Ecto neural progenitor cell (in vitro differentiated cells): ENCODE data around the gene MED27.

Experiments
- DNase-seq: peaks from one replicate; pipeline ENCODE4 v3.0.0-alpha.2; 2018; ENCODE audit warnings: low spot score

Gene MED27

DNA sequence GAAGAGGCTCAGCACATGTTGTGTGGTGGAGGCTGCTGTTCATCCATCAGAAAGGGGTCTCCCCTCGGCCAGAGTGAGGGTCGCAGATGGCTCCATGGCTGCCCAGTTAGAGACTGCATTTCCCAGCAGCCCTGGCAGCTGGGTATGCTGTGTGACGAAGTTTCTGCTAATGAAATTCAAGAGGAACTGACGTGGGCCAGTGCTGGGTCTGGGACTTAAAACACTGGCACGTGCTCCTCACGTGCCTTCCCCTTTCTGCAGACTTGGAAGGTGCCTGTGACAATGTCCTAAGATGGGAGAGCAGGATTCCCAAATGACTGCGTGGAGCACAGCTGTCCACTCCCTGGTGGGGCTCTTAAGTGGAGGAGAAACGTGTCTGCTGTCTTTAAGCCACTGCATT, 225.3 kb downstream of the MED27 start:
- no peak for DNase-seq

GRCh38 chr9:131853434-131853833, 226.2 kb downstream of the MED27 start:
- no peak for DNase-seq

DNA sequence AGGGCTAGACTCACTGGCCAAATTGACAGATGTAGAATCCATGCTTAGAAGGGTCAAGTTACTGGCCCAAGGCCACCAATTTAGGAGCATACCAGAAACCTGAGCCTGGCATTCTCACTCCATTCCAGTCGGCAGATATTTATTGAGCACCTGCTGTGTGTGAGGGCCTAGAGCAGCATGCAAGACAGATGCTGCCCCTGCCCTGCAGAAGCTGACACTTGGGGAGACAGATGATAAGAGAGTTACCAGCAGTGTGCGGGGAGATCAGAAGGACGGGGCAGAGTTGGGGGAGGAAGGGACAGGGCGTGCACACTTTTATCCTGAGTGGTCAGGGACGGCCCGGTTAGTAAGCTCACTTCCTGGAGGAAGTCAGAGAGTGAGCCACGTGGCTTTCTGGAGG, 228.3 kb downstream of the MED27 start:
- DNase-seq = no peak

GRCh38 chr9:131849391-131849790, 230.3 kb downstream of the MED27 start:
- DNase-seq = no peak

GRCh38 chr9:131848570-131849160, 231.0 kb downstream of the MED27 start:
- no peak for DNase-seq

DNA sequence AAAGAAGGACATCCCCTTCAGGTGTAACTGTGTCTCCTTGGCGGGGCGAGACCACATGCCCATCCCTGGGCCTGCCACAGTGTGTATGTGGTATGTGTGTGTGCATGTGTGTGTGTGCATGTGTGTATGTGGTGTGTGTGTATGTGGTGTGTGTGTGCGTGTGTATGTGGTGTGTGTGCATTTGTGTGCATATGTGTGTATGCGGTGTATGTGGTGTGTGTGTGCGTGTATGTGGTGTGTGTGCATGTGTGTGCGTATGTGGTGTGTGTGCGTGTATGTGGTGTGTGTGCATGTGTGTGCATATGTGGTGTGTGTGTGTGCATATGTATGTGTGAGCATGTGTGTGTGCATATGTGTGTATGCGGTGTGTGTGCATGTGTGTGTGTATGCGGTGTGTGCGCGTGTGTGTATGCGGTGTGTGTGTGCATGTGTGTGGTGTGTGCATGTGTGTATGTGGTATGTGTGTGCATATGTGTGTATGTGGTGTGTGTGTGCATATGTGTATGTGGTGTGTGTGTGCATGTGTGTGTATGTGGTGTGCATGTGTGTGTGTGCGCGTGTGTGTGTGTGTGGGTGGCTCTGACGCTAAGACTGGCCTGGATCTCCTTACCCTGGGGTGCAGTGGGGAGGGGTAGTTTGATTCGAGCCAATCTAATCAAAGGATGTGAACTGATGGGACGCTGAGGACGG, 231.9 kb downstream of the MED27 start:
- no peak for DNase-seq

GRCh38 chr9:131845305-131846298, 234.1 kb downstream of the MED27 start:
- no peak for DNase-seq

GRCh38 chr9:131844745-131845118, 234.9 kb downstream of the MED27 start:
- no peak for DNase-seq

DNA sequence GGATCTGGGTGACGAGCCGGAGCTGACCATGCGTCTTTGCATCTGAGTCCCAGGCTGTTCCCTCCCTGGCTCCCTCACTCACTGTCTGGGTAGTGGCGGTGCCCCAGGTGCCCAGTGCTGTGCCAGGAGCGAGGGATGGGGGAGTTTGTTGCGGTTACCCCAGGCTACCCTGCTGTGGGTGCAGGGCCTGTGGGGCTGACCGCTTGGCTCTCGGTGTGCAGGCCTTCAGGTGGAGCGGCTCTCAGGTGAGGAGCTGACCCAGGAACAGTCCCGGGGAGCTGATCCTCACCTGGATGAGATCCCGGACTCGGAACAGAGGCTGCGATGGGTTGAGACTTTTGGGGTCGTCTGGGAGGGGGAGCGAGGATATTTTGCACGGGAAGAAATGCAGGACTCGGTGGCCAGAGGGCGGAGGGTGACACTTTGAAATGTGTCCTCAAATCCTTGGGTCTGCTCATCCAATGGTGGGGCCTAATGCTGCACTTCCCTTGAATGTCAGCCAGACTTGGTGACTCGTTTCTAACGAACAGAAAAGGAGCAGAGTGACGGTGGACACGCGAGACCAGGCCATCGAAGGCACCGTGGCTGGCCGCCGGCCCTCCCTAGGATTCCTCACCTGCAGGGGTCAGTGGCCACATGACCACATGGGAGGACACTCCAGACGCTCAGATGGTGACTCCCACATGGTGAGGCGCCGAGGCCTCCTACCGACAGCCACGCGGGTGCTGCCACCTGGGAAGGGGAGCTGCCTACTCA, 235.5 kb downstream of the MED27 start:
- no peak for DNase-seq

DNA sequence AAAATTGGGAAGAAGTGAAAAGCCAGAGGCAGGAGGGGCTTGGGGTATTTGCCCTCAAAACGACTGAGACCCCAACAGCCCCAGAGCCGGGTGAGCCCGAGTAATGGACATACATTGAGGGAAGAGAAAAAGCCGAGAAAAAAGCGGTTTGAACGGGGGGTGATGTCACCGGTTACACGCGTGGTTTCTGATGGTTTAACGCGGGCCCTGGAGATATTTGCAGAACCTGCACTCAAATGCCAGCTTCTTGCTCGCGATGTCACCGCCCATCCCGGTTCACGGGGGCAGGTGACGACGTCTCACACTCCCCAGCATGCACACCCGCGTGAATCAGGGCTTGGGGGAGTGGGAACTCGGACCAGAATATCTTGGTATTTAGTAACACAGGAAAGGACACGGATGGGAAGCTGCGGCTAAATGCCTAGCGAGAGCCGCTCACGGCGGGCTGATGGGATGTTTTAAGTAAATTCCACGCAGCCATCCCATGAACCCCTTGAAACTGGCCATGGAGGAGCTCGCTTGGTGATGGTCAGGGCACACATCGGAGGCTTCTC, 237.8 kb downstream of the MED27 start:
- DNase-seq = no peak

DNA sequence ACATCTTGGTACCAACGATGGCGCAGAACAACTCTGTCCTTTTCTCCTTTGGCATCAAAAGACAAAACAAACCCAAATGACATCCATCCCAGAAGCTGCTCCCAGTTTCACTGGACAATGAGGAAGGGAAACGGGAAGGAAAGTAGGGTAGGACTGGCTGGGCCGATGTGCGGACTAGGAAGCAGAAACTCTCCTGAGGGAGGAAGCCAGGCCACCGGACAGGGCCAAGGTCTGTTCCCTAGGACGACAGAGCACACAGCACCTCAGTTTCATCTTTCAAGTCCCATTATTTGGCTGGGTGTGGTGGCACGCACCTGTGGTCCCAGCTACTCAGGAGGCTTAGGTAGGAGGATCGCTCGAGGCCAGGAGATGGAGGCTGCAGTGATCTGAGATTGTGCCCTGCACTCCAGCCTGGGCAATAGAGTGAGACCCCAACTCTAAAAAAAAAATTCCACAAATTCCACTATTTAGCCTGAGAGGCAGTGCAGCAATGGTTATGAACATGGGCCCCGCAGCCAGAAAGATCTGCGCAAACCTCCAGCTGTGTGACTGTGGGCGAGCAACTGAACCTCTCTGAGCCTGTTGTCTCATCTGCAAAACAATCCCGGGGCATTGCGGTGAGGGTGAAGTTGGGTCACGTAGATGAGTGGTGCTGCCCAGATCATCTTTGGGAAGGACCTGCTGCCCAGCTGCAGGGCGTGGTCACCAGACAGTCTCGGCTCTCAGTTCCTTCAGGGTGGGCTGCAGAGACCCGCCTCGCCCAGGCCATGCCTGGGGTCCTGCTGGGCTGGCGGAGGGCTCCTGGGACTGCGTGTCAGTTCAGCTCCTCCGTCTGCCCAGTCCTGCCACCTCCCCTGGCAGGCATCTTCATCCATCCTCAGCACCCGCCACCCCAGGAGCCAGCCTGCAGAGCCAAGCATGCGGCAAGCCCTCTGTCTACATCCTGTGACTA, 238.6 kb downstream of the MED27 start:
- DNase-seq = no peak

- no peak for DNase-seq
Observed at GRCh38 chr9:131840220-131840619, 239.4 kb downstream of the MED27 start.

GRCh38 chr9:131839281-131840084, 240.2 kb downstream of the MED27 start:
- DNase-seq = no peak

DNA sequence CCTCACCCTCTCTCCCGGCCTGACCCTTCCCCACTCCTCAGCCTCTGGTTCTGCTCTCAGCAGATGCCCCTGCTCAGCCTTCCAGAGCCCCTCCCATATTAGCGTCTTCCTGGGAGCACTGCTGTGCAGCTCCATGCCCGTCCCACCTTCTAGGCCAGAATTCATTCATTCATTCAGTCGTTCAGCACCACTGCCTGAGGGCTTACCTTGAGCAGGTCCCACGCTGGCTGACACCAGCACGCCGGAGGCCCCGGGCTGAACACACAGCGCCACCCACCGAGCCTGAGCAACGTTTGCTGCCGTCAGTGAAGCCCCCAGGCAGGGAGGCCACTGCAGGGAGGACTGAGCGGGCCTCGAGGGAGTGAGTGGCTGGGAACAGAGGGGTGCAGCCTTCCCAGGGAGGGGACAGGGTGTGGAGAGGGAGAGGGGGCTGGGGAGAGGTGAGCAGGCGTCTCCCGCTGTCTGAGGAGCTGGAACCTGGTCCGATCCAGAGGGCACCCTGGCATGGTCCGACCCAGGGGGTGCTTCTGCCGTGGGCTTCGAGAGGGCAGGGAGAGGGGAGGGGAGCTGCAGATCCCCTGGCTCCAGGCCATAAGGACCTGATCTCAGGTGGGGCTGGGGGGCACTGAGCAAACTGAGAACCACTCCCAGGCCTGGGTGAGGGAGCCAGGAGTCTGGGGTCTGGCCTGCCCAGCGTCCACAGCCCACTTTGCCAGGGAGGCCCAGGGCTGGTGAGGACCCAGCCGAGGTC, 241.0 kb downstream of the MED27 start:
- DNase-seq = no peak

- no peak for DNase-seq
Observed at GRCh38 chr9:131837836-131838235, 241.8 kb downstream of the MED27 start.

- no peak for DNase-seq
Observed at GRCh38 chr9:131837316-131837715, 242.4 kb downstream of the MED27 start.

DNA sequence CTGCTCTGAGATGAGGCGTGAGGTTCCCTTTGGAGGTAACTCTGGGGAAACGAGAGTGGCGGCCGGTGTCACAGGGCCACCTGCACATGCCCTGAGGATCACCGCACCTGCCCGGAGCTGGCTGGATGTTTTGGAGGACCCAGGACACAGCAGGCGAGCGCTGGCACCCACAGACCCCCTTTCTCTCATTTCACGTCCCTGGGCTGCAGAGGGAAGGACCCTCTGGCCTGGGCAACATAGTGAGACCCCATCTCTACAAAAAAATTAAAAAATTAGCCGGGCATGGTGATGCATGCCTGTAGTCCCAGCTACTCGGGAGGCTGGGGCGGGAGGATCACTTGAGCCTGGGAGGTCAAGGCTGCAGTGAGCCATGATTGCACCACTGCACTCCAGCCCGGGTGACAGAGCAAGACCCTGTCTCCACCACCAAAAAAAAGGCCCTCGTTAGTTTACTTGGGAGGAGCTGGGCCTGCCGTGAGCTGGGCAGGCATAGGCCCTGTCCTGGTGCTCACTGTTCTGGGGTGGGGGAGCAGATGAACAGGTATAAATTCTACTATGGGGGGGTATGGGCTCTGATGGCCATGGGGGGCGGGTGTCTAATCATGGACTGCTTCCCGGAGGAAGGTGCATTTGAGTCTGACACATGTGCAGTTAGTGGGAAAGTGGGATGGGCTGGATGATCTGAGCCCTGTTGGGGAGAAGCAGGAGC, 242.9 kb downstream of the MED27 start:
- DNase-seq = no peak

DNA sequence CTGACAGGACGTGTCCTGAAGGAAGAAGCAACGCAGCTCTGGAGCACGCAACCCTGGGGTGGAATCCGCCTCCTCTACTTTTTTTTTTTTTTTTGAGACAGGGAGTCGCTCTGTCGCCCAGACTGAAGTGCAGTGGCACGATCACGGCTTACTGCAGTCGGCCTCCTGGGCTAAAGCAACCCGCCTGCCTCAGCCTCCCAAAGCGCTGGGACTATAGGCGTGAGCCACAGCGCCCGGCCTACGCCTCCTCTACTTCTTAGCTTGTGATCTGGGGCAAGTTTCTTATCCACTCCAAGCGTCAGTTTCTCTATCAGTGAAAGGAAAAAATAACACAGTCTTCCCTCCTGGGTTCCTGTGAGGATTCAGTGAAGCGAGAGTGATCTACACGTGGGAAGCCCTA, 243.6 kb downstream of the MED27 start:
- DNase-seq = no peak
